ENCODE measurements around the gene COL8A1.

The COL8A1 gene

GRCh38 chr3:99702953-99703943, 64.9 kb downstream of the COL8A1 start:
- DNase-seq (ENCODE audit: extremely low spot score), result no peak
- CTCF ChIA-PET, result interaction anchor here (0.6 to 1.4 kb wide), 4 partner anchors 10 to 312 kb away, joined by 3 to 5 read pairs (median 4); no protein-coding TSS in a partner anchor
- POLR2A ChIA-PET, result no interaction called here
- no peak for TF ChIP-seq LEF1 (IDR thresholded peaks at IDR 0.05; ENCODE audit: borderline replicate concordance)

GRCh38 chr3:99704417-99704816, 66.0 kb downstream of the COL8A1 start:
- ChIA-PET POLR2A (no interaction called here), CTCF (interaction anchor here (0.7 kb wide), 1 partner anchor 311 kb away, joined by 4 read pairs; no protein-coding TSS in a partner anchor)
- DNase-seq (ENCODE audit: extremely low spot score), result no peak
- no peak for TF ChIP-seq TARDBP (IDR thresholded peaks at IDR 0.05)
- TF ChIP-seq ARNT (IDR thresholded peaks at IDR 0.05), result no peak
- no peak for TF ChIP-seq HDGF (IDR thresholded peaks at IDR 0.05; ENCODE audit: borderline replicate concordance)
- TF ChIP-seq NFRKB (IDR thresholded peaks at IDR 0.05), result no peak
- TF ChIP-seq SP1 (IDR thresholded peaks at IDR 0.05), result no peak
- TF ChIP-seq ZNF384 (IDR thresholded peaks at IDR 0.05), result no peak
- TF ChIP-seq PKNOX1 (IDR thresholded peaks at IDR 0.05), result no peak
- TF ChIP-seq L3MBTL2 (conservative IDR thresholded peaks at IDR 0.05), result no peak
- no peak for TF ChIP-seq ELF4 (IDR thresholded peaks at IDR 0.05)
- TF ChIP-seq LEF1 (IDR thresholded peaks at IDR 0.05; ENCODE audit: borderline replicate concordance), result no peak
- no peak for TF ChIP-seq CTBP1 (IDR thresholded peaks at IDR 0.05; ENCODE audit: borderline replicate concordance)
- no peak for TF ChIP-seq SUZ12 (IDR thresholded peaks at IDR 0.05)
- TF ChIP-seq BHLHE40 (IDR thresholded peaks at IDR 0.05; ENCODE audit: borderline replicate concordance), result no peak
- TF ChIP-seq FOXK2 (IDR thresholded peaks at IDR 0.05), result no peak
- TF ChIP-seq FOXM1 (IDR thresholded peaks at IDR 0.05; ENCODE audit: borderline replicate concordance), result no peak
- no peak for TF ChIP-seq FOXA1 (IDR thresholded peaks at IDR 0.05)

GRCh38 chr3:99706410-99706809, 68.0 kb downstream of the COL8A1 start:
- CTCF ChIA-PET, result interaction anchor here (0.6 kb wide), 1 partner anchor 402 kb away, joined by 3 read pairs; no protein-coding TSS in a partner anchor
- POLR2A ChIA-PET, result no interaction called here
- TF ChIP-seq SUZ12 (IDR thresholded peaks at IDR 0.05), result no peak
- no peak for TF ChIP-seq PKNOX1 (IDR thresholded peaks at IDR 0.05)
- no peak for TF ChIP-seq CTBP1 (IDR thresholded peaks at IDR 0.05; ENCODE audit: borderline replicate concordance)
- TF ChIP-seq L3MBTL2 (conservative IDR thresholded peaks at IDR 0.05), result no peak
- DNase-seq (ENCODE audit: extremely low spot score), result no peak

- ChIA-PET POLR2A (no interaction called here), CTCF (no interaction called here)
- DNase-seq (ENCODE audit: extremely low spot score), result no peak
- TF ChIP-seq ARNT (IDR thresholded peaks at IDR 0.05) (no peak), SP1 (IDR thresholded peaks at IDR 0.05) (no peak), FOXA1 (IDR thresholded peaks at IDR 0.05) (no peak), FOXK2 (IDR thresholded peaks at IDR 0.05) (no peak), PKNOX1 (IDR thresholded peaks at IDR 0.05) (no peak), SUZ12 (IDR thresholded peaks at IDR 0.05) (no peak), BHLHE40 (IDR thresholded peaks at IDR 0.05; ENCODE audit: borderline replicate concordance) (no peak), TARDBP (IDR thresholded peaks at IDR 0.05) (no peak), CTBP1 (IDR thresholded peaks at IDR 0.05; ENCODE audit: borderline replicate concordance) (no peak), L3MBTL2 (conservative IDR thresholded peaks at IDR 0.05) (no peak), HDGF (IDR thresholded peaks at IDR 0.05; ENCODE audit: borderline replicate concordance) (no peak), FOXM1 (IDR thresholded peaks at IDR 0.05; ENCODE audit: borderline replicate concordance) (no peak)
Observed at GRCh38 chr3:99708207-99708745, 69.9 kb downstream of the COL8A1 start.

- POLR2A ChIA-PET, result no interaction called here
- CTCF ChIA-PET, result no interaction called here
- no peak for DNase-seq (ENCODE audit: extremely low spot score)
- TF ChIP-seq FOXK2 (IDR thresholded peaks at IDR 0.05) (no peak), SUZ12 (IDR thresholded peaks at IDR 0.05) (no peak), FOXA1 (IDR thresholded peaks at IDR 0.05) (no peak), ELF4 (IDR thresholded peaks at IDR 0.05) (no peak), LEF1 (IDR thresholded peaks at IDR 0.05; ENCODE audit: borderline replicate concordance) (no peak), TARDBP (IDR thresholded peaks at IDR 0.05) (no peak), SP1 (IDR thresholded peaks at IDR 0.05) (no peak), ZNF384 (IDR thresholded peaks at IDR 0.05) (no peak), CTBP1 (IDR thresholded peaks at IDR 0.05; ENCODE audit: borderline replicate concordance) (no peak), ARNT (IDR thresholded peaks at IDR 0.05) (no peak), L3MBTL2 (conservative IDR thresholded peaks at IDR 0.05) (no peak), BHLHE40 (IDR thresholded peaks at IDR 0.05; ENCODE audit: borderline replicate concordance) (no peak), HDGF (IDR thresholded peaks at IDR 0.05; ENCODE audit: borderline replicate concordance) (no peak), NFRKB (IDR thresholded peaks at IDR 0.05) (no peak), PKNOX1 (IDR thresholded peaks at IDR 0.05) (no peak), FOXM1 (IDR thresholded peaks at IDR 0.05; ENCODE audit: borderline replicate concordance) (no peak)
Observed at GRCh38 chr3:99709686-99710085, 71.3 kb downstream of the COL8A1 start.
